Upper lobe of right lung (tissue), 1 donor: ENCODE data around the gene BUD31. TPM values are rescaled to one million over a fixed set of nuclear protein-coding genes. Genes with fewer than 3 reads are reported as not detected.

ENCODE experiments used
- ATAC-seq: fragments of 200-7000 bp; cut with Tn5 transposase; one replicate; pipeline ENCODE4 v1.9.1; 2020; ENCODE audit warnings: mild to moderate bottlenecking, moderate library complexity
- DNase-seq: peaks from one replicate; pipeline ENCODE4 v3.0.0-alpha.2; 2020
- H3K27ac ChIP-seq: fragments of 200-600 bp; one replicate; pipeline ENCODE4 v1.8.0; 2022
- H3K27me3 ChIP-seq: fragments of 200-600 bp; one replicate; pipeline ENCODE4 v1.8.0; 2022; ENCODE audit warnings: mild to moderate bottlenecking
- H3K36me3 ChIP-seq: fragments of 200-600 bp; one replicate; pipeline ENCODE4 v1.8.0; 2022
- H3K4me1 ChIP-seq: fragments of 200-600 bp; one replicate; pipeline ENCODE4 v1.8.0; 2022
- H3K4me3 ChIP-seq: fragments of 200-600 bp; one replicate; pipeline ENCODE4 v1.8.0; 2022; ENCODE audit warnings: mild to moderate bottlenecking
- H3K9me3 ChIP-seq: fragments of 200-600 bp; one replicate; pipeline ENCODE4 v1.8.0; 2022
- intact Hi-C: fragments of 100-400 bp; cut with DNase I; formaldehyde crosslinking; loops from one replicate; pipeline ENCODE4 v1.11.0; 2022
- total RNA-seq: library from RNA; stranded (reverse); fragmentation: NEBNext Ultra II Directional; extraction: Animal tissue kit (Norgen Biotek cat#: 25700); gene quantifications from one replicate; pipeline ENCODE4 v1.2.1, GENCODE V29; 2021
- TF ChIP-seq, protein P1 (sequence below): fragments of 200-600 bp; IDR thresholded peaks from one replicate; pipeline ENCODE4 v1.8.0; 2022; ENCODE audit warnings: antibody characterized with exemption
- donor health status: DM: no; HTN: yes; CAD: no; lungs with severe emphysema.

BUD31 gene
- total RNA-seq, 1 donor from 2014 or later: 72.0 TPM

DNA sequence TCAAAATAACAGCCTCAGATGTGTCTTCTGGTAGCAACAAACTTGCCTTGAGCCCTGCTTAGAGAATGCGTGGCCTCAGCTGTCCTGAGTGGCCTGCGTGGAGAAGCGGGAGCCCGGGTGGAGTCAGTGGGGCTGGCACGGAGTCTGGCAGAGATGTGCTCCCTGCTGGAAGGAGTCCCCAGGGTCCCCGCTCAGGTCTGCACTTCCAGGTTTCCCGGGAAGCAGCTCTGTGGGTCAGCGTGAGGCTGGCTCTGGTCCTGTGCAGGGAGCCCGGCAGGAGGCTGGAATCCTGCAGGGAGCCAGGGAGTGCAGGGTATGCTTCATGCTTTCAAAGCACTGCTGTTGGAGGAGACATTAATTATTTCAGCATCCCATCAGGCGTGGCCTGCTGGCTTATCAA lies 40.1 kb downstream of the BUD31 start:
- H3K27me3 ChIP-seq: no peaks in the 10 kb centered on the region
- H3K27ac ChIP-seq: no peak overlapping the region
- H3K9me3 ChIP-seq: no peaks in the 10 kb centered on the region
- intact Hi-C loops: no loop called here
- no peak for DNase-seq
- no peak for ATAC-seq
- no peaks in the 10 kb centered on the region for H3K4me1 ChIP-seq
- no peak overlapping the region for H3K4me3 ChIP-seq
- peaks cover 85% of the 10 kb centered on the region for H3K36me3 ChIP-seq
- TF ChIP-seq, protein P1, sequence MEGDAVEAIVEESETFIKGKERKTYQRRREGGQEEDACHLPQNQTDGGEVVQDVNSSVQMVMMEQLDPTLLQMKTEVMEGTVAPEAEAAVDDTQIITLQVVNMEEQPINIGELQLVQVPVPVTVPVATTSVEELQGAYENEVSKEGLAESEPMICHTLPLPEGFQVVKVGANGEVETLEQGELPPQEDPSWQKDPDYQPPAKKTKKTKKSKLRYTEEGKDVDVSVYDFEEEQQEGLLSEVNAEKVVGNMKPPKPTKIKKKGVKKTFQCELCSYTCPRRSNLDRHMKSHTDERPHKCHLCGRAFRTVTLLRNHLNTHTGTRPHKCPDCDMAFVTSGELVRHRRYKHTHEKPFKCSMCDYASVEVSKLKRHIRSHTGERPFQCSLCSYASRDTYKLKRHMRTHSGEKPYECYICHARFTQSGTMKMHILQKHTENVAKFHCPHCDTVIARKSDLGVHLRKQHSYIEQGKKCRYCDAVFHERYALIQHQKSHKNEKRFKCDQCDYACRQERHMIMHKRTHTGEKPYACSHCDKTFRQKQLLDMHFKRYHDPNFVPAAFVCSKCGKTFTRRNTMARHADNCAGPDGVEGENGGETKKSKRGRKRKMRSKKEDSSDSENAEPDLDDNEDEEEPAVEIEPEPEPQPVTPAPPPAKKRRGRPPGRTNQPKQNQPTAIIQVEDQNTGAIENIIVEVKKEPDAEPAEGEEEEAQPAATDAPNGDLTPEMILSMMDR: no peak

DNA sequence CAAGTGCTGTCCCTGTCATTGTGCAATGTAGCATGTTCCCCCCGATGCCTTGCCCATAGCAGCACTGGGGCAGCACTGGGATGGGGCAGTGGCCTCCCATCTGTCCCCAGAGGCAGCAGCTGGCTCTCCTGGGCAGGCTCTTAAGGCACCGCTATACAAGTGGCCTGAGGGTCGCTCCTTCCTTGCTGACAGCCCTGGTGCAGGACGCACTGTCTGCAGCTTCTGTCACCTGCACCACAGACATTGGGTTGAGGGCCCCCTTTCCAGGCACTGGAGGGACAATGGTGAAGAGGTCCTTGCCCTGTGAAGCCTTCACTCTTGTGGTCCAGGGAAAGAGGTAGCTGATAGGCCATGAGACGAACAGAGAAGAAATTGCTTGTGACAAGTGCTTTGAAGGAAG lies 40.6 kb downstream of the BUD31 start:
- H3K27ac ChIP-seq: no peak overlapping the region
- intact Hi-C loops: no loop called here
- H3K9me3 ChIP-seq: no peaks in the 10 kb centered on the region
- DNase-seq (no peak), ATAC-seq (no peak)
- TF ChIP-seq, protein P1: no peak
- peaks cover 87% of the 10 kb centered on the region for H3K36me3 ChIP-seq
- H3K4me3 ChIP-seq: no peak overlapping the region
- H3K4me1 ChIP-seq: no peaks in the 10 kb centered on the region
- no peaks in the 10 kb centered on the region for H3K27me3 ChIP-seq

DNA sequence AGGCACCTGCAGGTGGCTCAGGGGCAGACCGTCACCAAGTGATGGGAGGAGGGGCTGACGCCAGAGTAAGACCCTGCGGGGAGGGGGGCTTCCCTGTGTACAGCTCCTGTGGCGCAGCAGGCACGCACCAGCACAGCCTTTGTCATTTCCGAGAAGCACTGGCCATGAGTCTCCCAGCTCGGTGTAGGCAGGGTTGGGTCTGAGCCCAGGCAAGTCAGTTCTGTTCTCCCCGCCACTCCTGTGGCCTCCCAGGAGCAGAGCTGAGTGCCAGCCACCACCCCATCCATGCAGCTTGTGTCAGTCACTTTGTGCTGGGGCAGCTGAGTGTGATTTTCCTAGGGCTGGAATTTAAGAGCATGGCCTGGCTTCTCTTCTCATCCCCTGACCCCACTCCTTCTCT lies 43.2 kb downstream of the BUD31 start:
- Histone ChIP-seq H3K36me3 (peaks cover 87% of the 10 kb centered on the region), H3K4me1 (no peaks in the 10 kb centered on the region), H3K9me3 (no peaks in the 10 kb centered on the region), H3K4me3 (no peak overlapping the region), H3K27me3 (no peaks in the 10 kb centered on the region), H3K27ac (no peak overlapping the region)
- TF ChIP-seq, protein P1: no peak
- no peak for DNase-seq
- intact Hi-C loops: no loop called here
- ATAC-seq: no peak

DNA sequence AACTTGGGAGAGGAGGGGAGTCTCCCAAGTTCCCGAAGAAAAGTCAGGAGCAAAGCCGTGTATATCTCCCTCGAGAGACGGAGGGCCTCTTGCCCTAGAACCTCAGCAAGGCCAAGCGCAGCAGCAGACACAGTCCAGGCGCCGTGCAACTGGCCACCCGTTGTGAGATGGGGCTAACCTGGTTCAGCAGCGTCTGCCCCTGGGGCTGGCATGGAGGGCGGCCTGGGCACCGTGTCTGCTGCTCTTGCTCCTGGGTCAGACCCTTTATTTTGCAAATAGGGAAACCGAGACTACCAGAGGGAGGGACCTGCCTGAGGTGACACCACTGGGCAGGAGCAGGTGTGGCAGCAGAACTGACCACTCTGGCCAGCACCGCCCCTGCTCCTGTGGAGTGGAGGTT lies 43.8 kb downstream of the BUD31 start:
- DNase-seq (no peak), ATAC-seq (no peak)
- no peak overlapping the region for H3K4me3 ChIP-seq
- intact Hi-C loops: no loop called here
- H3K4me1 ChIP-seq: no peaks in the 10 kb centered on the region
- TF ChIP-seq, protein P1: no peak
- H3K9me3 ChIP-seq: no peaks in the 10 kb centered on the region
- H3K36me3 ChIP-seq: peaks cover 90% of the 10 kb centered on the region
- no peak overlapping the region for H3K27ac ChIP-seq
- no peaks in the 10 kb centered on the region for H3K27me3 ChIP-seq

DNA sequence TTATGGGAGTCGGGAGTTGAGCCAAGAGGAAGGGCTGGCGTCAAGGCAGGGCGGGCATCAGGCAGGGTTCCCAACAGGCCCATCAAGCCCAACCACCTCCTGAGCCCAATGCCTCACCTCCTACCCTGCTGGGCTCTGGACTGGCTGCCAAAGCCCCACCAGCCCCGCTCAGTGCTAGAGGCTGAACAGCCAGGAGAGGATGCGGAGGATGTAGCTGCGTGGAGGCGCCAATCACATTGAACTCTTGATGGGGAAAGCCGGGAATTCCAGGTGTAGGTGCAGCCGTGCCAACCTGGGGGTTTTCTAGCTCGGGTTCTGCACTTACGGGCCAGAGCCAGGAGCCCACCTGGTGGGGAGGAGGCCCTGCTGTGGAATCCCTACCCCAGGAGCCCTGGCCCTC lies 44.3 kb downstream of the BUD31 start:
- TF ChIP-seq, protein P1: no peak
- ATAC-seq (no peak), DNase-seq (no peak)
- intact Hi-C loops: no loop called here
- H3K36me3 ChIP-seq: peaks cover 90% of the 10 kb centered on the region
- no peak overlapping the region for H3K27ac ChIP-seq
- H3K4me3 ChIP-seq: no peak overlapping the region
- no peaks in the 10 kb centered on the region for H3K4me1 ChIP-seq
- H3K27me3 ChIP-seq: no peaks in the 10 kb centered on the region
- no peaks in the 10 kb centered on the region for H3K9me3 ChIP-seq

DNA sequence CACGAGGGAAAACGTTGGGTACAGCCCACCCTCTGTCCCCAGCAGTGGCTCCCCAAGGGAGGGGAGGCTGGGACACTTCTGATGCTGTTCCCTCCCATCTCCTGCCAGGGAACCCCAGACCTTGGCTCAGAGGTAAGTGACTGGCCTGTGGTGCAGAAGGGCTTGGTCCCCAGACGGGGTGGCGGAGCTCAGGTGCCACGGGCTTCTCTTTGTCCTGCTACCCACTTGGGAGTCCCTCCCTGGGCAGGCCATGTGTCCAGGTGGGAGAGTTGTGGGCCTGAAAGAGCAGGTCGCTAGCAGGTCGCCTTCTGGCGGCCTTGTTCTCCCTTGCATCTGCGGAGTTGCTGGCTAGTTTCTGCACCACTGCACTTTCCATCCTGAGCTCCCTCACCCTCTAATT lies 47.1 kb downstream of the BUD31 start:
- DNase-seq (no peak), ATAC-seq (no peak)
- no peak overlapping the region for H3K27ac ChIP-seq
- H3K4me1 ChIP-seq: no peaks in the 10 kb centered on the region
- H3K27me3 ChIP-seq: no peaks in the 10 kb centered on the region
- intact Hi-C loops: no loop called here
- H3K9me3 ChIP-seq: no peaks in the 10 kb centered on the region
- no peak overlapping the region for H3K4me3 ChIP-seq
- peaks cover 85% of the 10 kb centered on the region for H3K36me3 ChIP-seq
- TF ChIP-seq, protein P1: no peak
